GM23338 (cell line): Measurements from ENCODE around the gene LTB4R. TPM values are rescaled to one million over a fixed set of nuclear protein-coding genes. Genes with fewer than 3 reads are reported as not detected.
A peak's percentile ranks its signal among the peaks of the same experiment; 100 is the strongest.

Experiments used
- ATAC-seq: fragments of 200-7000 bp; cut with Tn5 transposase; 3 replicates; pipeline ENCODE4 v1.9.1; 2020
- DNase-seq: peaks from one replicate; pipeline ENCODE4 v3.0.0-alpha.2; 2015; ENCODE audit warnings: low spot score
- H2AFZ ChIP-seq: fragments of 200-600 bp; sonication (generic); 2 replicates; pipeline ENCODE4 v1.8.0; 2016; ENCODE audit warnings: antibody characterized with exemption, mild to moderate bottlenecking, moderate library complexity
- H3F3A ChIP-seq: fragments of 200-600 bp; sonication (generic); replicated peaks from 2 replicates; pipeline ENCODE4 v1.8.0; 2017; ENCODE audit warnings: antibody characterized with exemption, mixed run types, low read depth
- H3K27ac ChIP-seq: fragments of 200-600 bp; sonication (generic); 2 replicates; pipeline ENCODE4 v1.6.1; 2016; ENCODE audit warnings: low read depth
- H3K27me3 ChIP-seq: fragments of 200-600 bp; sonication (generic); 2 replicates; pipeline ENCODE4 v1.8.0; 2016; ENCODE audit warnings: mild to moderate bottlenecking, mixed run types, moderate library complexity; ENCODE audit not compliant: insufficient read depth
- H3K36me3 ChIP-seq: fragments of 200-600 bp; sonication (generic); 2 replicates; pipeline ENCODE4 v1.8.0; 2016; ENCODE audit warnings: mild to moderate bottlenecking; ENCODE audit not compliant: insufficient read depth
- H3K4me1 ChIP-seq: fragments of 200-600 bp; sonication (generic); 2 replicates; pipeline ENCODE4 v1.8.0; 2016; ENCODE audit warnings: mild to moderate bottlenecking, moderate library complexity; ENCODE audit not compliant: insufficient read depth
- H3K4me2 ChIP-seq: fragments of 200-600 bp; sonication (generic); 2 replicates; pipeline ENCODE4 v1.7.1; 2017; ENCODE audit warnings: mixed run types
- H3K4me3 ChIP-seq: fragments of 200-600 bp; sonication (generic); 2 replicates; pipeline ENCODE4 v1.6.1; 2016; ENCODE audit warnings: mixed run types
- H3K79me2 ChIP-seq: fragments of 200-600 bp; sonication (generic); replicated peaks from 2 replicates; pipeline ENCODE4 v1.8.0; 2017; ENCODE audit warnings: mild to moderate bottlenecking; ENCODE audit not compliant: insufficient read depth
- H3K9me2 ChIP-seq: fragments of 200-600 bp; sonication (generic); 2 replicates; pipeline ENCODE4 v1.8.0; 2017; ENCODE audit not compliant: insufficient read depth
- H4K20me1 ChIP-seq: fragments of 200-600 bp; sonication (generic); replicated peaks from 2 replicates; pipeline ENCODE4 v1.8.0; 2017; ENCODE audit warnings: mild to moderate bottlenecking; ENCODE audit not compliant: insufficient read depth
- H3K27ac Mint-ChIP-seq: 2 replicates; pipeline ENCODE4 v1.8.0; 2020; ENCODE audit warnings: inconsistent platforms, mild to moderate bottlenecking, moderate library complexity, mixed read lengths
- H3K27me3 Mint-ChIP-seq: 3 replicates; pipeline ENCODE4 v1.8.0; 2022; ENCODE audit warnings: low read depth, mild to moderate bottlenecking, moderate library complexity, mixed read lengths, inconsistent platforms; ENCODE audit not compliant: insufficient read depth, poor library complexity
- H3K36me3 Mint-ChIP-seq: 3 replicates; pipeline ENCODE4 v1.8.0; 2021; ENCODE audit warnings: low read depth, mild to moderate bottlenecking, inconsistent platforms, moderate library complexity, mixed read lengths
- H3K4me1 Mint-ChIP-seq: 3 replicates; pipeline ENCODE4 v1.8.0; 2020; ENCODE audit warnings: mild to moderate bottlenecking, inconsistent platforms, mixed read lengths
- H3K4me3 Mint-ChIP-seq: 3 replicates; pipeline ENCODE4 v1.8.0; 2021; ENCODE audit warnings: moderate library complexity, mild to moderate bottlenecking, inconsistent platforms, mixed read lengths
- H3K9me3 Mint-ChIP-seq: 3 replicates; pipeline ENCODE4 v1.8.0; 2020; ENCODE audit warnings: moderate library complexity, mild to moderate bottlenecking, inconsistent platforms, mixed read lengths
- CREB1 ChIP-seq: fragments of 250-450 bp; sonication (Bioruptor Pico); IDR thresholded peaks from 2 replicates; pipeline ENCODE4 v1.5.0; 2020; ENCODE audit warnings: low read depth, mild to moderate bottlenecking, moderate library complexity
- CTCF ChIP-seq, 2 experiments: fragments of 200-600 bp in 1 of 2; sonication (generic) in 1 of 2; conservative IDR thresholded peaks; 2 replicates each; pipeline versions ENCODE4 v1.5.1 to v1.6.1; 2016 to 2017; ENCODE audit warnings: antibody characterized with exemption in 2 of 2, low read depth in 2 of 2, mild to moderate bottlenecking in 2 of 2, moderate library complexity in 1 of 2
- ETS1 ChIP-seq: IDR thresholded peaks from 2 replicates; pipeline ENCODE4 v1.6.1; 2016; ENCODE audit warnings: antibody characterized with exemption
- EZH2 ChIP-seq: fragments of 200-600 bp; sonication (generic); IDR thresholded peaks from one replicate; pipeline ENCODE4 v1.8.0; 2017; ENCODE audit warnings: antibody characterized with exemption, mild to moderate bottlenecking, low read depth; ENCODE audit not compliant: unreplicated experiment
- EZH2phosphoT487 ChIP-seq: fragments of 200-600 bp; sonication (generic); IDR thresholded peaks from one replicate; pipeline ENCODE4 v1.8.1; 2018; ENCODE audit warnings: antibody characterized with exemption; ENCODE audit not compliant: unreplicated experiment
- JUNB ChIP-seq: IDR thresholded peaks from one replicate; pipeline ENCODE4 v1.6.1; 2016; ENCODE audit warnings: antibody characterized with exemption; ENCODE audit not compliant: unreplicated experiment
- NANOG ChIP-seq: IDR thresholded peaks from 2 replicates; pipeline ENCODE4 v1.6.1; 2016; ENCODE audit warnings: antibody characterized with exemption, borderline replicate concordance
- REST ChIP-seq: IDR thresholded peaks from one replicate; pipeline ENCODE4 v1.6.1; 2018; ENCODE audit warnings: antibody characterized with exemption; ENCODE audit not compliant: unreplicated experiment
- STAT1 ChIP-seq: IDR thresholded peaks from one replicate; pipeline ENCODE4 v1.6.1; 2016; ENCODE audit warnings: antibody characterized with exemption; ENCODE audit not compliant: unreplicated experiment
- ZNF114 ChIP-seq: fragments of 250-450 bp; sonication (Bioruptor Pico); IDR thresholded peaks from 2 replicates; pipeline ENCODE4 v1.5.0; 2020; ENCODE audit warnings: mild to moderate bottlenecking, moderate library complexity
- ZNF331 ChIP-seq: fragments of 250-450 bp; sonication (Bioruptor Pico); IDR thresholded peaks from 2 replicates; pipeline ENCODE4 v1.5.0; 2020; ENCODE audit warnings: low read depth, mild to moderate bottlenecking, moderate library complexity
- polyA plus RNA-seq: library from polyadenylated mRNA; unstranded; fragments of >200 nt; fragmentation: Nextera tagmentation; extraction: Ambion mirVana; gene quantifications from 2 replicates; pipeline ENCODE4 v1.2.1, GENCODE V29; 2016
- total RNA-seq: library from RNA; depleted of rRNA; stranded (reverse); fragments of >200 nt; shearing (Covaris generic); gene quantifications from 2 replicates; pipeline ENCODE4 v1.2.3, GENCODE V29; 2014
- TF ChIP-seq, protein P1 (sequence below): fragments of 250-450 bp; sonication (Bioruptor Pico); IDR thresholded peaks from 2 replicates; pipeline ENCODE4 v1.5.0; 2020; ENCODE audit warnings: mild to moderate bottlenecking, moderate library complexity

LTB4R gene
- total and polyA plus RNA-seq, 2 experiments from 2014 or later: 2.1 to 4.7 TPM

GRCh38 chr14:24271834-24272263 lies 39.5 kb upstream of the LTB4R start (continued):
- no peak for TF ChIP-seq REST
- no peak for TF ChIP-seq CREB1 (CRISPR knock-in tag)
- no peak for TF ChIP-seq ZNF114 (CRISPR knock-in tag)
- no peak for TF ChIP-seq STAT1
- no peak for TF ChIP-seq JUNB
- TF ChIP-seq EZH2: no peak
- TF ChIP-seq NANOG: no peak
- no peak for TF ChIP-seq CTCF (conservative IDR thresholded peaks at IDR 0.05; ENCODE audit: low read depth in 2 of 2)
- TF ChIP-seq EZH2phosphoT487: no peak

GRCh38 chr14:24272467-24272866 lies 38.8 kb upstream of the LTB4R start:
- no peak overlapping the region for H3K4me3 ChIP-seq
- H3F3A ChIP-seq: peaks cover 11% of the 10 kb centered on the region; the same call in 1 of the 2 replicates
- no peaks in the 10 kb centered on the region for H4K20me1 ChIP-seq
- H3K4me1 ChIP-seq: peaks cover 16% of the 10 kb centered on the region
- H3K4me1 Mint-ChIP-seq: peaks cover 22% of the 10 kb centered on the region
- no peaks in the 10 kb centered on the region; the same call in 2 of the 3 replicates for H3K9me3 Mint-ChIP-seq
- H3K27me3 Mint-ChIP-seq: peaks cover 8% of the 10 kb centered on the region
- no peaks in the 10 kb centered on the region; the same call in 2 of the 3 replicates for H3K36me3 Mint-ChIP-seq
- ATAC-seq (no peak), DNase-seq (no peak)
- no peaks in the 10 kb centered on the region for H3K36me3 ChIP-seq
- H3K27ac ChIP-seq: no peak overlapping the region
- H2AFZ ChIP-seq: no peak overlapping the region
- H3K27ac Mint-ChIP-seq: no peak overlapping the region
- H3K27me3 ChIP-seq: no peaks in the 10 kb centered on the region
- H3K79me2 ChIP-seq: no peaks in the 10 kb centered on the region; the same call in 1 of the 2 replicates
- H3K4me3 Mint-ChIP-seq: peak overlapping the region; percentile 77
- peak overlapping the region; percentile 84; the same call in 1 of the 2 replicates for H3K4me2 ChIP-seq
- no peaks in the 10 kb centered on the region for H3K9me2 ChIP-seq
- TF ChIP-seq EZH2phosphoT487 (no peak), NANOG (no peak), CREB1 (CRISPR knock-in tag) (no peak), EZH2 (no peak), ETS1 (no peak), ZNF114 (CRISPR knock-in tag) (no peak), STAT1 (no peak), ZNF331 (CRISPR knock-in tag) (no peak)
- TF ChIP-seq, protein P1, sequence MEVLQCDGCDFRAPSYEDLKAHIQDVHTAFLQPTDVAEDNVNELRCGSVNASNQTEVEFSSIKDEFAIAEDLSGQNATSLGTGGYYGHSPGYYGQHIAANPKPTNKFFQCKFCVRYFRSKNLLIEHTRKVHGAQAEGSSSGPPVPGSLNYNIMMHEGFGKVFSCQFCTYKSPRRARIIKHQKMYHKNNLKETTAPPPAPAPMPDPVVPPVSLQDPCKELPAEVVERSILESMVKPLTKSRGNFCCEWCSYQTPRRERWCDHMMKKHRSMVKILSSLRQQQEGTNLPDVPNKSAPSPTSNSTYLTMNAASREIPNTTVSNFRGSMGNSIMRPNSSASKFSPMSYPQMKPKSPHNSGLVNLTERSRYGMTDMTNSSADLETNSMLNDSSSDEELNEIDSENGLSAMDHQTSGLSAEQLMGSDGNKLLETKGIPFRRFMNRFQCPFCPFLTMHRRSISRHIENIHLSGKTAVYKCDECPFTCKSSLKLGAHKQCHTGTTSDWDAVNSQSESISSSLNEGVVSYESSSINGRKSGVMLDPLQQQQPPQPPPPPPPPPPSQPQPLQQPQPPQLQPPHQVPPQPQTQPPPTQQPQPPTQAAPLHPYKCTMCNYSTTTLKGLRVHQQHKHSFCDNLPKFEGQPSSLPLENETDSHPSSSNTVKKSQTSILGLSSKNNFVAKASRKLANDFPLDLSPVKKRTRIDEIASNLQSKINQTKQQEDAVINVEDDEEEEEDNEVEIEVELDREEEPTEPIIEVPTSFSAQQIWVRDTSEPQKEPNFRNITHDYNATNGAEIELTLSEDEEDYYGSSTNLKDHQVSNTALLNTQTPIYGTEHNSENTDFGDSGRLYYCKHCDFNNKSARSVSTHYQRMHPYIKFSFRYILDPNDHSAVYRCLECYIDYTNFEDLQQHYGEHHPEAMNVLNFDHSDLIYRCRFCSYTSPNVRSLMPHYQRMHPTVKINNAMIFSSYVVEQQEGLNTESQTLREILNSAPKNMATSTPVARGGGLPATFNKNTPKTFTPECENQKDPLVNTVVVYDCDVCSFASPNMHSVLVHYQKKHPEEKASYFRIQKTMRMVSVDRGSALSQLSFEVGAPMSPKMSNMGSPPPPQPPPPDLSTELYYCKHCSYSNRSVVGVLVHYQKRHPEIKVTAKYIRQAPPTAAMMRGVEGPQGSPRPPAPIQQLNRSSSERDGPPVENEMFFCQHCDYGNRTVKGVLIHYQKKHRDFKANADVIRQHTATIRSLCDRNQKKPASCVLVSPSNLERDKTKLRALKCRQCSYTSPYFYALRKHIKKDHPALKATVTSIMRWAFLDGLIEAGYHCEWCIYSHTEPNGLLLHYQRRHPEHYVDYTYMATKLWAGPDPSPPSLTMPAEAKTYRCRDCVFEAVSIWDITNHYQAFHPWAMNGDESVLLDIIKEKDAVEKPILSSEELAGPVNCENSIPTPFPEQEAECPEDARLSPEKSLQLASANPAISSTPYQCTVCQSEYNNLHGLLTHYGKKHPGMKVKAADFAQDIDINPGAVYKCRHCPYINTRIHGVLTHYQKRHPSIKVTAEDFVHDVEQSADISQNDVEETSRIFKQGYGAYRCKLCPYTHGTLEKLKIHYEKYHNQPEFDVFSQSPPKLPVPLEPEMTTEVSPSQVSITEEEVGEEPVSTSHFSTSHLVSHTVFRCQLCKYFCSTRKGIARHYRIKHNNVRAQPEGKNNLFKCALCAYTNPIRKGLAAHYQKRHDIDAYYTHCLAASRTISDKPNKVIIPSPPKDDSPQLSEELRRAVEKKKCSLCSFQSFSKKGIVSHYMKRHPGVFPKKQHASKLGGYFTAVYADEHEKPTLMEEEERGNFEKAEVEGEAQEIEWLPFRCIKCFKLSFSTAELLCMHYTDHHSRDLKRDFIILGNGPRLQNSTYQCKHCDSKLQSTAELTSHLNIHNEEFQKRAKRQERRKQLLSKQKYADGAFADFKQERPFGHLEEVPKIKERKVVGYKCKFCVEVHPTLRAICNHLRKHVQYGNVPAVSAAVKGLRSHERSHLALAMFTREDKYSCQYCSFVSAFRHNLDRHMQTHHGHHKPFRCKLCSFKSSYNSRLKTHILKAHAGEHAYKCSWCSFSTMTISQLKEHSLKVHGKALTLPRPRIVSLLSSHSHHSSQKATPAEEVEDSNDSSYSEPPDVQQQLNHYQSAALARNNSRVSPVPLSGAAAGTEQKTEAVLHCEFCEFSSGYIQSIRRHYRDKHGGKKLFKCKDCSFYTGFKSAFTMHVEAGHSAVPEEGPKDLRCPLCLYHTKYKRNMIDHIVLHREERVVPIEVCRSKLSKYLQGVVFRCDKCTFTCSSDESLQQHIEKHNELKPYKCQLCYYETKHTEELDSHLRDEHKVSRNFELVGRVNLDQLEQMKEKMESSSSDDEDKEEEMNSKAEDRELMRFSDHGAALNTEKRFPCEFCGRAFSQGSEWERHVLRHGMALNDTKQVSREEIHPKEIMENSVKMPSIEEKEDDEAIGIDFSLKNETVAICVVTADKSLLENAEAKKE: no peak
